GM18505 (cell line): ENCODE measurements around the gene FBXW7.

Experiments used
- ATAC-seq: cut with Tn5 transposase; IDR thresholded peaks from one replicate; pipeline ENCODE4 v1.9.1; 2021; ENCODE audit not compliant: unreplicated experiment
- POLR2A ChIP-seq: IDR thresholded peaks from 4 replicates; pipeline ENCODE4 v1.6.1; 2011; ENCODE audit warnings: borderline replicate concordance; ENCODE audit not compliant: insufficient read depth, insufficient read length; ENCODE audit errors: extremely low read depth

The FBXW7 gene

DNA sequence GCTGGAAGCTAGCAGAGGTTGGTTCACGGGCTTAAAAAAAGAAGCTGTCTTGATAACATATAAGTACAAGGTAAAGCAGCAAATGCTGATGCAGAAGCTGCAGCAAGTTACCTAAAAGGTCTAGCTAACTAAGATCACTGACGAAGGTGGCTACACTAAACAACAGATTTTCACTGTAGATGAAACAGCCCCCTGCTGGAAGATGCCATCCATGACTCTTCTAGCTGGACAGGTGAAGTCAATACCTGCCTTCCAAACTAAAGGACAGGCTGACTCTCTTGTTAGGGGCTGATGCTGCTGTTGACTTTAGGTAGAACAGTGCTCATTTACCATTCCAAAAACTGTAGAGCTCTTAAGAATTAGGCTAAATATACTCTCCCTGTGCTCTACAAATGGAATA, 99.5 kb downstream of the FBXW7 start:
- ATAC-seq: no peak
- no peak for TF ChIP-seq POLR2A

DNA sequence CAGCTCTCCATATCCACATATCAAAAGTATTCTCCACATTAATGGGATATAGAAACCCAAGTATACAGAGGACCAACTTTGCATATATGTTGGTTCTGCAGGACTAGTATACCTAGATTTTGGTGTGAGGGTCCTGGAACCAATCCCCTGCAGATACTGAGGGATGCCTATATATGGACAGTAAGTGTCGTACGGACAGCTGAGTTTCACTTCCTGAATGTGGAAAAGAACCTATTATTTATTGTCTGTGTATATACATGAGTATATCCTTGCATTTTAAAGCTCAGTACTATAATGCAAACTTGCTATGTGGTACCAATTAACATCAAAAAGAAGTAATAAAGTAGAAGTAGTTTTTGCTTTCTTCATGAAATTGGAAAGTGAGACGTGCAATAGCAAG, 101.9 kb downstream of the FBXW7 start:
- no peak for ATAC-seq
- TF ChIP-seq POLR2A: no peak

GRCh38 chr4:152431784-152432183, 104.1 kb downstream of the FBXW7 start:
- no peak for TF ChIP-seq POLR2A
- ATAC-seq: no peak

GRCh38 chr4:152431291-152431690, 104.6 kb downstream of the FBXW7 start:
- no peak for ATAC-seq

GRCh38 chr4:152430507-152430906, 105.4 kb downstream of the FBXW7 start:
- TF ChIP-seq POLR2A: no peak
- no peak for ATAC-seq

More at GRCh38 chr4:152431291-152431690, 104.6 kb downstream of the FBXW7 start:
- no peak for TF ChIP-seq POLR2A

DNA sequence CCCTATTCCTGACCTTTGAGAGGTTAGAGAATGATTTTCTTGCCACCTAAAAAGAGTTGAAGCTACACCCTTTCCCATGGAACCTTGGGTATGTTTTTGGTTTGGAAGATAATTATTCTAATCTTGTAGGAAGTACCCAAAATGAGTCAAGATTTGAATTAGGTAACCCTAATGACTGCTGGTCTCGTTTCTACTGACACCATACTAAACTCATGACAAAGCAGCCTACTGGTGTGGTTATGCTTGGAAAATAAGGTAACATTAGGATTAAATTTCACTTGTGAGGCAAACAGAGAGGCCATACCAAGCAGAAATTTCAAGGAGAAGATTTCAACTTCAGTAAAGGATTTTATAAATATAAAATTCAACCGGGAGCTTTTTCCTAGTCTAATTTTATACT, 107.9 kb downstream of the FBXW7 start:
- TF ChIP-seq POLR2A: no peak
- ATAC-seq: no peak

DNA sequence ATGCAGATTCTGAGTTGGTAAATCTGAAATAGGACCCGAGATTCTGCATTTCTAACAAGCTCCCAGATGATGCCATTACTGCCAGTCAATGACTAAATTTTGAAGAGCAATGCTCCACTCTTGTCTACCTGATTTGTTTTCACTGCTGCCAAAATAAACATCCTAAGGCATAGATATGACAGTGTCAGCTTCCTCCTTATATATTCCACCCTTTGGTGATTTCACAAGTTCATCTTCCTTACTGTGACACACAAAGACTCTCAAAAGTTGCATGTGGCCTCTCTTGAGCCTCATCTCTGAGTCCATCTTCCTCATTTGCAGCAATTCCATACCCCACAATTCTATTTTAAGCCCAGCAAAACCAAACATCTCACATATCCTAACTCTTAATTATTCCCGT, 110.9 kb downstream of the FBXW7 start:
- no peak for TF ChIP-seq POLR2A
- ATAC-seq: no peak

GRCh38 chr4:152424396-152424795, 111.5 kb downstream of the FBXW7 start:
- no peak for TF ChIP-seq POLR2A
- ATAC-seq: no peak

- ATAC-seq: no peak
- TF ChIP-seq POLR2A: no peak
Measured at GRCh38 chr4:152422817-152423320, 113.0 kb downstream of the FBXW7 start.

DNA sequence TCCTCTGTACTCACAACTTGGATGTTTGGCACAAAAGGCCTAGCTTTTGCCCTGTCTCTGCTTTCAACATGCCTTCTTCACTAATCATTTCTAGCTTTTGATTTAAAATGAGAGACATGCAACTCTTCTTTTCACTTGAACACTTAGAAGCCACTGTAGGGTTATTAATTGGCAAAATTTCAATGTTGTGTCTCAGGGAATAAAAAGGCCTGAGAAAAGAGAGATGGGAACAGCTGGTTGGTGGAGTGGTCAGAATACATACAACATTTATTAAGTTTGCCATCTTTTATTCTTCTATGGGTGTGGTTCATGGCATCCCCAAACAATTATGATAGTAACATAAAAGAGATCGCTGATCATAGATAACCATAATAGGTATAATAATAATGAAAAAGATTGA, 114.3 kb downstream of the FBXW7 start:
- TF ChIP-seq POLR2A: no peak
- ATAC-seq: no peak

GRCh38 chr4:152419809-152420208, 116.1 kb downstream of the FBXW7 start:
- no peak for ATAC-seq
- no peak for TF ChIP-seq POLR2A

GRCh38 chr4:152417673-152418072, 118.2 kb downstream of the FBXW7 start:
- no peak for ATAC-seq
- no peak for TF ChIP-seq POLR2A

GRCh38 chr4:152415980-152416379, 119.9 kb downstream of the FBXW7 start:
- ATAC-seq: no peak
- no peak for TF ChIP-seq POLR2A

GRCh38 chr4:152408514-152409327, 127.2 kb downstream of the FBXW7 start:
- TF ChIP-seq POLR2A: no peak
- ATAC-seq: no peak
